ENCODE measurements around the gene RGL4.

- no peak for TF ChIP-seq CTCF (conservative IDR thresholded peaks at IDR 0.05 in 1 of 2, IDR thresholded peaks at IDR 0.05 in 1 of 2; ENCODE audit: extremely low read depth in 1 of 2, insufficient read depth in 1 of 2, low read depth in 1 of 2, low read length in 2 of 2)
- TF ChIP-seq EZH2 (IDR thresholded peaks at IDR 0.05; ENCODE audit: borderline replicate concordance, low read length), result no peak
These were observed 7.9 kb downstream of the RGL4 start for GRCh38 chr22:23698673-23699235.

All from mammary epithelial cell (primary cell).